Endothelial cell of umbilical vein (primary cell): ENCODE results near the gene FAM3D.
A peak's percentile ranks its signal among the peaks of the same experiment; 100 is the strongest.

Experiments
- EZH2 ChIP-seq: IDR thresholded peaks from 2 replicates; pipeline ENCODE4 v1.6.1; 2012; ENCODE audit warnings: borderline replicate concordance, low read depth, mild to moderate bottlenecking, moderate library complexity, low read length, inconsistent platforms; ENCODE audit not compliant: severe bottlenecking
- GATA2 ChIP-seq: IDR thresholded peaks from 2 replicates; pipeline ENCODE4 v1.7.0; 2011; ENCODE audit warnings: low read depth, mild to moderate bottlenecking, moderate library complexity, mixed read lengths, low read length; ENCODE audit not compliant: insufficient read length, insufficient read depth
- MYC ChIP-seq: IDR thresholded peaks from one replicate; pipeline ENCODE4 v1.6.1; 2011; ENCODE audit warnings: mild to moderate bottlenecking, low read depth, low read length
- POLR2A ChIP-seq: IDR thresholded peaks from 2 replicates; pipeline ENCODE4 v1.6.1; 2012; ENCODE audit warnings: low read depth, mild to moderate bottlenecking, control low read depth, low read length
- POLR2AphosphoS5 ChIP-seq: IDR thresholded peaks from 2 replicates; pipeline ENCODE4 v1.6.1; 2012; ENCODE audit warnings: low read depth, mild to moderate bottlenecking, control low read depth, low read length, moderate library complexity; ENCODE audit not compliant: insufficient read depth
- TF ChIP-seq, protein P1 (sequence below), 2 donors: IDR thresholded peaks; 1 replicate in 1 of 2; 2 replicates in 1 of 2; pipeline ENCODE4 v1.5.1; 2011; ENCODE audit warnings: low read length in 2 of 2, mild to moderate bottlenecking in 2 of 2, moderate library complexity in 2 of 2, control low read depth in 1 of 2, inconsistent platforms in 1 of 2, low read depth in 1 of 2; ENCODE audit not compliant: insufficient read depth in 1 of 2; ENCODE audit errors: extremely low read depth in 1 of 2
- TF ChIP-seq, protein P2 (sequence below): IDR thresholded peaks from 2 replicates; pipeline ENCODE4 v1.6.1; 2011; ENCODE audit not compliant: insufficient read depth, insufficient read length

DNA sequence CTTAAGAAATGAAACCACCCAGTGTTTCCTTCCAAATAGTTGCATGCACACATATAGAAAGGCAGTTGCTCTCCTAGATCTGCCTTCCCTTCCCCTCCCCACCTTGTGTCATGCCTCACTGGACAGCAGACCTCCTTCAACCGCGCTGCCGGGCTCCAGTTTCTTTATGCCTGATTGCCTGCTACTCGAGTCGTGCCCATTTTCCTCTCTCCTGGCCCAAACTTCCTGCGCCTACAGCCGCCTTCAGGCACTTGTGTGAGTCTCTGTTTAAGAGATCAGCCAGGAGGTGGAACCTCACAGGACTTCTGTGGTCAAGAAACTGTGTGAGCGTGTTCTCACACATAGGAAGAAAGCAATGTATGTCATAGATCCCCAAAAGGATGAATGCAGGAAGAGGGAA lies 80.6 kb downstream of the FAM3D start:
- no peak for TF ChIP-seq POLR2A
- TF ChIP-seq, protein P1, sequence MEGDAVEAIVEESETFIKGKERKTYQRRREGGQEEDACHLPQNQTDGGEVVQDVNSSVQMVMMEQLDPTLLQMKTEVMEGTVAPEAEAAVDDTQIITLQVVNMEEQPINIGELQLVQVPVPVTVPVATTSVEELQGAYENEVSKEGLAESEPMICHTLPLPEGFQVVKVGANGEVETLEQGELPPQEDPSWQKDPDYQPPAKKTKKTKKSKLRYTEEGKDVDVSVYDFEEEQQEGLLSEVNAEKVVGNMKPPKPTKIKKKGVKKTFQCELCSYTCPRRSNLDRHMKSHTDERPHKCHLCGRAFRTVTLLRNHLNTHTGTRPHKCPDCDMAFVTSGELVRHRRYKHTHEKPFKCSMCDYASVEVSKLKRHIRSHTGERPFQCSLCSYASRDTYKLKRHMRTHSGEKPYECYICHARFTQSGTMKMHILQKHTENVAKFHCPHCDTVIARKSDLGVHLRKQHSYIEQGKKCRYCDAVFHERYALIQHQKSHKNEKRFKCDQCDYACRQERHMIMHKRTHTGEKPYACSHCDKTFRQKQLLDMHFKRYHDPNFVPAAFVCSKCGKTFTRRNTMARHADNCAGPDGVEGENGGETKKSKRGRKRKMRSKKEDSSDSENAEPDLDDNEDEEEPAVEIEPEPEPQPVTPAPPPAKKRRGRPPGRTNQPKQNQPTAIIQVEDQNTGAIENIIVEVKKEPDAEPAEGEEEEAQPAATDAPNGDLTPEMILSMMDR (IDR thresholded peaks at IDR 0.05; ENCODE audit: extremely low read depth in 1 of 2, insufficient read depth in 1 of 2, low read depth in 1 of 2, low read length in 2 of 2): no peak
- TF ChIP-seq, protein P2, sequence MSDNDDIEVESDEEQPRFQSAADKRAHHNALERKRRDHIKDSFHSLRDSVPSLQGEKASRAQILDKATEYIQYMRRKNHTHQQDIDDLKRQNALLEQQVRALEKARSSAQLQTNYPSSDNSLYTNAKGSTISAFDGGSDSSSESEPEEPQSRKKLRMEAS: no peak
- TF ChIP-seq EZH2: peak; percentile 74
- no peak for TF ChIP-seq POLR2AphosphoS5
- no peak for TF ChIP-seq MYC
- no peak for TF ChIP-seq GATA2
